ENCODE data around the gene XPO4.

XPO4 gene

GRCh38 chr13:20824762-20825476, 77.6 kb downstream of the XPO4 start:
- no peaks in the 10 kb centered on the region; the same call in 1 of the 2 replicates for H3K36me3 ChIP-seq (ENCODE audit: control insufficient read depth, insufficient read depth, low read length)
- H3K4me3 ChIP-seq (replicated peaks; ENCODE audit: low read depth, low read length) = no peak overlapping the region
- TF ChIP-seq CTCF (IDR thresholded peaks at IDR 0.05; ENCODE audit: insufficient read depth, low read length, poor library complexity, severe bottlenecking) = no peak
- H3K27me3 ChIP-seq (replicated peaks; ENCODE audit: control insufficient read depth, insufficient read depth, low read length) = no peaks in the 10 kb centered on the region
- no peak for DNase-seq (ENCODE audit: extremely low read depth, insufficient read length)

DNA sequence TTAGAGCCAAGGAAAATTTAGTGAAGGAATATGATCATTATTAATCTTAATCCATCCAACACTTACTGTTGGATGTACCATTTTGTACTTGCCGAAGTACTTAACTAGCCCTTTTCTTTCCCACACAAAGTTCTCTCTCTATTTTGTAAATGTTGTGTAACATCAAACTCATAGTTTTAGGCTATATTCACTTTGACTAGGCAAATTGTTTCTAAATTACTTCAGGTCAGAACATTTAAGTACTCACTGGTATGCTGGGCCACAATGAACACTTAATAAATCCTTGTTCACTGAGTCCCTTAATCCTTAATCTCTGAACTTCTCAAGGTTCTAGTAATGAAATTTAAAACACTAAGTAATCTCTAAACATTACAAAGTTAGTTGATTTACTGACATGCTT, 79.5 kb downstream of the XPO4 start:
- Histone ChIP-seq H3K4me3 (replicated peaks; ENCODE audit: low read depth, low read length) (no peak overlapping the region), H3K36me3 (ENCODE audit: control insufficient read depth, insufficient read depth, low read length) (no peaks in the 10 kb centered on the region; the same call in none of the 2 replicates), H3K27me3 (replicated peaks; ENCODE audit: control insufficient read depth, insufficient read depth, low read length) (no peaks in the 10 kb centered on the region)
- no peak for TF ChIP-seq CTCF (IDR thresholded peaks at IDR 0.05; ENCODE audit: insufficient read depth, low read length, poor library complexity, severe bottlenecking)
- no peak for DNase-seq (ENCODE audit: extremely low read depth, insufficient read length)

GRCh38 chr13:20822406-20822805, 80.1 kb downstream of the XPO4 start:
- no peaks in the 10 kb centered on the region for H3K27me3 ChIP-seq (replicated peaks; ENCODE audit: control insufficient read depth, insufficient read depth, low read length)
- DNase-seq (ENCODE audit: extremely low read depth, insufficient read length) = no peak
- TF ChIP-seq CTCF (IDR thresholded peaks at IDR 0.05; ENCODE audit: insufficient read depth, low read length, poor library complexity, severe bottlenecking) = no peak
- H3K4me3 ChIP-seq (replicated peaks; ENCODE audit: low read depth, low read length) = no peak overlapping the region
- H3K36me3 ChIP-seq (ENCODE audit: control insufficient read depth, insufficient read depth, low read length) = no peaks in the 10 kb centered on the region; the same call in none of the 2 replicates

DNA sequence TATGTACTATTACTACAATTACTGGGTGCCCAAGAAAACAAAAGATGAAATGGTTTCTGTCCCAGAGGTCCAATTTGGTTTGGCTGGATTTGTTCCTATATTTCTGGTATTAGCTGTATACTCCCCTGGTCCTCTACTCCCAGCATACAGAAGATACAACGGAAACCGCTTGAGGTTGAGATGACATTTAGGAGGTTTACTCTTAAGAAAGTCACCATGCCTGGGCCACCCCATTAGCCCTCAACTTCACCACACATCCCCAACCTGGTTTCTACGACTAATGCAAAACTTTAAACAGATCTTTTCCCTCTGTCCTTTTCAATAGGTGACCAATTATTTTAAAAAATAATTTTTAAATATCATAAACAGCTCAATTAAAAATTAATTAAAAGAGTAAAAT, 82.8 kb downstream of the XPO4 start:
- TF ChIP-seq CTCF (IDR thresholded peaks at IDR 0.05; ENCODE audit: insufficient read depth, low read length, poor library complexity, severe bottlenecking) = no peak
- Histone ChIP-seq H3K27me3 (replicated peaks; ENCODE audit: control insufficient read depth, insufficient read depth, low read length) (no peaks in the 10 kb centered on the region), H3K4me3 (replicated peaks; ENCODE audit: low read depth, low read length) (no peak overlapping the region), H3K36me3 (ENCODE audit: control insufficient read depth, insufficient read depth, low read length) (no peaks in the 10 kb centered on the region; the same call in none of the 2 replicates)
- DNase-seq (ENCODE audit: extremely low read depth, insufficient read length) = no peak

DNA sequence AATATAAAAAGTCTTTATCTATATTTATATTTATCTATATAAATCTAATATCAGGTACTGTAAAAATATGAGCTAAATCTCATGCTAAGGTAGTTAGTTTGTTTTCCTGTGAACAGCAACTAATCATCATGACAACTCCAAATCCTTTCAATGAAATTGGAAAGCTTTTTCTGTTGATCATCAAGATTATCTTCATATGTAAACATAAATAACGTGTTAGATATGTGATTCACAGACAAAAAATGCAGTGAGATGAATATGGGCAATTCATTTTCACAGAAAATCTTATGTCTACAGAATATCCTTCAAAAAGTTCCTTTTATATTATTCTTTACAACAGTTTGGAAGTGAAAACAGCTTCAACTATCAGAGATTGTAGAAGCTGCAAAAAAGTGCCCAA, 87.1 kb downstream of the XPO4 start:
- DNase-seq (ENCODE audit: extremely low read depth, insufficient read length) = no peak
- Histone ChIP-seq H3K36me3 (ENCODE audit: control insufficient read depth, insufficient read depth, low read length) (no peaks in the 10 kb centered on the region; the same call in none of the 2 replicates), H3K4me3 (replicated peaks; ENCODE audit: low read depth, low read length) (no peak overlapping the region), H3K27me3 (replicated peaks; ENCODE audit: control insufficient read depth, insufficient read depth, low read length) (no peaks in the 10 kb centered on the region)
- TF ChIP-seq CTCF (IDR thresholded peaks at IDR 0.05; ENCODE audit: insufficient read depth, low read length, poor library complexity, severe bottlenecking) = no peak
